Stimulated activated CD4-positive, alpha-beta T cell treated with anti-CD3 and anti-CD28 coated beads, TNF-alpha, amount 100 ng/mL, for 1 hour (primary cell): Measurements from ENCODE around the gene PTPRT.
"Not testable (repeated sequence)": the region's sequence is repeated elsewhere in the genome, so short reads cannot be mapped to it uniquely, and the experiment has no call there.

Source experiments
- DNase-seq, 3 donors: peaks; one replicate each; pipeline ENCODE4 v3.0.0-alpha.2; 2020; ENCODE audit warnings: low read depth in 3 of 3, low spot score in 1 of 3

PTPRT gene

GRCh38 chr20:42255821-42256220 is 933.9 kb downstream of the PTPRT start:
- no peak for DNase-seq

- no peak for DNase-seq
Measured at GRCh38 chr20:42254673-42255072, 935.0 kb downstream of the PTPRT start.

- DNase-seq = no peak
Measured at GRCh38 chr20:42252116-42252515, 937.6 kb downstream of the PTPRT start.

GRCh38 chr20:42218621-42219374 is 970.9 kb downstream of the PTPRT start:
- DNase-seq = no peak

- DNase-seq = no peak
Measured at GRCh38 chr20:42214074-42214473, 975.6 kb downstream of the PTPRT start.

GRCh38 chr20:42212391-42212790 is 977.3 kb downstream of the PTPRT start:
- no peak for DNase-seq

GRCh38 chr20:42206557-42206956 is 983.1 kb downstream of the PTPRT start:
- DNase-seq = not testable (repeated sequence)

GRCh38 chr20:42204109-42204660 is 985.5 kb downstream of the PTPRT start:
- DNase-seq = no peak

GRCh38 chr20:42197599-42197998 is 992.1 kb downstream of the PTPRT start:
- no peak for DNase-seq

- DNase-seq = no peak
Measured at GRCh38 chr20:42193119-42193518, 996.6 kb downstream of the PTPRT start.

GRCh38 chr20:42192321-42192720 is 997.4 kb downstream of the PTPRT start:
- DNase-seq = no peak

GRCh38 chr20:42191140-42191860 is 998.4 kb downstream of the PTPRT start:
- no peak for DNase-seq

GRCh38 chr20:42190084-42190483 is 999.6 kb downstream of the PTPRT start:
- no peak for DNase-seq

- no peak for DNase-seq
Measured at GRCh38 chr20:42186337-42186736, 1003.4 kb downstream of the PTPRT start.

GRCh38 chr20:42183147-42183546 is 1006.6 kb downstream of the PTPRT start:
- DNase-seq = no peak

- no peak for DNase-seq
Measured at GRCh38 chr20:42181064-42181463, 1008.6 kb downstream of the PTPRT start.

GRCh38 chr20:42179768-42180167 is 1009.9 kb downstream of the PTPRT start:
- DNase-seq = no peak

GRCh38 chr20:42173440-42173839 is 1016.3 kb downstream of the PTPRT start:
- no peak for DNase-seq

- DNase-seq = no peak
Measured at GRCh38 chr20:42164121-42164890, 1025.4 kb downstream of the PTPRT start.

GRCh38 chr20:42161228-42161829 is 1028.4 kb downstream of the PTPRT start:
- no peak for DNase-seq

GRCh38 chr20:42159808-42160207 is 1029.9 kb downstream of the PTPRT start:
- no peak for DNase-seq
